GM19397 (cell line): Measurements from ENCODE around the gene TMEM74B.

Source experiments
- ATAC-seq: cut with Tn5 transposase; IDR thresholded peaks from one replicate; pipeline ENCODE4 v1.9.1; 2021; ENCODE audit warnings: mild to moderate bottlenecking, moderate library complexity; ENCODE audit not compliant: unreplicated experiment

Gene TMEM74B

DNA sequence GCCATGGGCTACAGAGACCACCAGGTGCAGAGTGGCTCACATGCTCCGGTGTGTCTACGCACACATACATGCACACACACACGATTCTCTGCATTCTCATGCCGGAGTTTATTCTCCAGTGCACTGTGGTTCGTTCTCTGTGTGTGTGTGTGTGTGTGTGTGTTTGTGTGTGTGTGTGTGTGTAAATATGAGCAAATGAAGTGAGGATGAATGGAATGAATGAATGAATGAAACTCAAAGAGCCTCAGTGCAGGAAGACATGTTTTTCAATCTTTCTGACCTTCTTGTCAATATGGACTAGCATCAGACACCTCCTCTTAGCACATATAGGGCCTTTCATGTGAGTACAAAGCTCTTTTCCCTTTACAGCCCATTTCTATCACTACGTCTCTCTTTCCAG lies 1.6 kb downstream of the TMEM74B start:
- no peak for ATAC-seq

DNA sequence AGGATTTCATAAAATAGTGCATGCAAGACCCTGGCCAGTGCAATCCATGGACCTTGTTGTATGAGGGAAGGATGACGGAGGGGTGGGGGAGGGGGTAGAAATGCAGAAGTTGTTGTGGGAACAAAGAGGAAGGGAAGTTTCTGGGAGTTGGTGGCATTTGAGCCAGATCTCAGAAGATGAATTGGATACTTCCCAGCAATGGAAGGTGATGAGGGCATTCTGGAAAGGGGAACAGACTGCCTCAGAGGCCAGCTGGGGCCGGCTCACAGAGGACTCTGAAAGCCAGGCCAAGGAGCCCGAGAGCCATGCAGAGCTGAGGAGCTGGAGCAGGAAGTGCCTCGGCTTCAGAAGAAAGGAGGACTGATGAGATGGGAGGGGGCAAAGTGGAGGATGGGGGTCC lies 2.7 kb downstream of the TMEM74B start:
- ATAC-seq: no peak

DNA sequence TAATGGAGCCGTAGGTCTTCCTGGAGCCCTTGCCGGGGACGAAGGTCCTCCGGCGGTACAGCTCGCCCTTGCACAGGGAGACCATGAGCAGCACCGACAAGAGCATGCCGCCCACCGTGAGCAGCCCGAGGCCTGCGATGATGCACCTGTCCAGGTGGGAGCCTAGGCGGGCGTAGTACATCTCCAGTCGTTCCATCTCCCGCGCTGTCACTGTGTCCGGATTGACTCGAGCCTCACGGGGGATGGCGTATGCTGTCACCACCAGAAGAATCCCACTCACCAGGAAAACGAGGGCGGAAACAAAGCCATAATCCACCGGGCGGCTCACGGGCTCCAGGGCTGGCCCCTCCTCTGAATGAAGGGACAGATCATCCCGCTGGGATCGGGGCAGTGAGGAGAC lies 3.8 kb downstream of the TMEM74B start:
- ATAC-seq: no peak

DNA sequence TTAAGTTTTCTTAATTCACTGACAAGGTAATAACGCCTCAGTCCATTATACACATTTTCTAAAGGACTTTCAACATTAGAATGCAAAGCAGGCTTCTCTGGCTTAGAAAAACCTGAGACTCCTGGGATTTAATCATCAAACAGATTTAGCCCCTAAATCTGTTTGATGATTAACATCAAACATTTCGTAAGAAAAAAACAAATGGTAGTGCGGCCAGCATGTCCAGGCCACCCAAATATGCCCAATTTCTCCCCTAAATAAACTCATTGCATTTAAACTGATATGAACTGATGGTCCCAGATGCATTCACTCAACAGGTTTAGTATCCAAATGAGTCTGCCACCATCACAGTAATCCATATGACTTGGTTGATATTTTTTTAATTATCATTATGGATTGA lies 6.2 kb downstream of the TMEM74B start:
- no peak for ATAC-seq

DNA sequence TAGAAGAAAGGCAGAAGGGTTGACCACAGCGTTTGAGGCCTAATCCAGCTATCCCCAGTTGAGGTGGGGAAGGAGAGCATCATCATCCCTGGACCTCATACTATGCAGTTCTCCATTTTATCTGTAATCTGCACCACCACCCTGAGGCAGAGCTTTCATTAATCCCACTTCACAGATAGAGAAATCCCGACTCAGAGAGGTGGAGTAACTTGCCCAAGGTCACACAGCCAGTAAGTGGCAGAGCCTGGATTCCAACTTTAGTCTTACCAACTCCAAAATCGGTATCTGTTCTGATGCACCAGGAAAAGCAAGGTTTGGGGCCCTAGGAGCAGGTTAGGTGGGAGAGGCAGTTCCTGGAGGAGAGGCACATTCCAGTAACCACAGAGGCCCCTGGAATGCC lies 6.7 kb downstream of the TMEM74B start:
- ATAC-seq: no peak

DNA sequence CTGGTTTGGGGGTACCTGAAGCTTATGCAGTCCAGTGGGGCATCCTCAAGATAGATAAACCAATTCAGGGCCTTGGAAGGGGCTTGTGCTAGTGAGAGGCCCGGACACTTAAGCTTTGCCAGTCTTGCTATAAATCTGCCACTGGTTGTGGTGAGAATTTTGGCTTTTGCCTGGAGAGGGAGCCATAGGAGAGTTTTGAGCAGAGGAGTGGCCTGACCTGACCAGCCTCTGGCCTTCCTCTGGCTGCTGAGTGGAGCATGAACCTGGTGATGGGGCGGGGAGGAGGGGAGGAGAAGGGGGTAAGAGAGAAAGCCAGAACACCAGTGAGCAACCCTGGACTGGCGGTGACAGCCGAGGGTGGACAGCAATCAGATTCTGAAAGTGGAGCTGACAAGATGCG lies 7.1 kb downstream of the TMEM74B start:
- no peak for ATAC-seq

DNA sequence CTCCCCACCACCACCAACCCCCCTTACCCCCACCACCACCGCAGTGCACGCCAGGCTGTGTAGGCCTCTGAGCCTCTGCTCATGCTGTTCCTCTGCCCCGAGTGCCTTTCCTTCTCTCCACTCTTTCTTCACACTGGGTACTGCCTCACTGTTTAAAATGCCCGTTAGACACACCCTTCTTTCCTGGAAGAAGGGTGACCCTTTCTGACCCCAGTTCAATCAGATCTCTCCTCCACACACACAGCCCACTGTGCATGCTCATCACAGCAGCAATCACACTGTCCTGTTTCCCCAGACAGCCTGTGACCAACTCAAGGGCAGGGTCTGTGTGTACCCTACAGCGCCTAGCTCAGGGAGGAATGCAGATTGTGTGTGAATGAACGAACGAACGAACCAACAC lies 10.0 kb downstream of the TMEM74B start:
- ATAC-seq: no peak

DNA sequence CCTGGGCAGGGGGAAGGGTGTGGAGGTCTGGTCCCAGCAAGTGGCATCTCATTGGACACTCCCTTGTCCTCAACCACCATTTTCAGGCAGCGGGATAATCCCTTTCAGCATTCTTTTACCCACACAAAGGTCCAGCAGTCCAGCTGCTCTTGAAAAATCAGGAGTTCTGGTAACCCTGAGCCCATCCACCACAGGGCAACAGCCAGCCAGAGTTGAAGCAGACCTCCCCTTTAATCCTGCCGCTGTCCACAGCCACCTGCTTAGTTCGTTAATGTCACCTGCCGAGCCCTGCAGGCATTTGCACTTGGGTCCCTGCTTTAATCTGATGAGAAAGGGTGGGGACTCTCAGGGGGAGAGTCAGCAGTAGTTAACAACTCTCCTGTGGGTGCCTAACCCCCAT lies 11.1 kb downstream of the TMEM74B start:
- ATAC-seq: no peak

DNA sequence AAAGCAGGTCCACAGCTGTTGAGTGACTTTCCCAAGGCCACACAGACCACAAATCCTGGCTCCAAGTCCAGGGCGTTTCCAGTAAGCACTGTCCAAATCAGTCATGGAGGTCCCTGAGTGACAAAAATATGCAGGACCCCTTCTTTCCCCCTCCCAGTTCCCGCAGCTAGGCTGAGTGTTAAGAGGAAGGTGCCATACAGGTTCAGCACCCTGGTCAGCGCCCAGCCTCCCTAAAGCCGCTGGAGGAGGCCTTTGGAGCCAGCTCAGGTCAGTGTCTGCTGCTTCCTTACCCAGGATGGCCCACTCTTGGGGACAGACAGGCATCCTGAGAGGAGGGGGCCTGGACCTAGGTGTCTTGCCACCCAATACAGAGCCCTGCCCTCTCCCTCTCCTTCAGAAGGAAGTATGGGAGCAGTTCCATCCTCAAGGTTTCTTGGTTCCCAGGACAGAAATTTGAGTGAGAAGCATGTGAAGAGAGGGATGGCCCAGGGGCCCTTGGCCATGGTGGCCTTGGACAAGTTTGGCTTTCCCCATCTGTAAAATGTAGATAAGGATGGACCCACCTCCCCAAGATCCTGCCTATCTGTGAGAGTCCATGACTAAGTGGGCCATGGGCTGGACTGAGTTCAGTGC lies 13.2 kb downstream of the TMEM74B start:
- no peak for ATAC-seq

DNA sequence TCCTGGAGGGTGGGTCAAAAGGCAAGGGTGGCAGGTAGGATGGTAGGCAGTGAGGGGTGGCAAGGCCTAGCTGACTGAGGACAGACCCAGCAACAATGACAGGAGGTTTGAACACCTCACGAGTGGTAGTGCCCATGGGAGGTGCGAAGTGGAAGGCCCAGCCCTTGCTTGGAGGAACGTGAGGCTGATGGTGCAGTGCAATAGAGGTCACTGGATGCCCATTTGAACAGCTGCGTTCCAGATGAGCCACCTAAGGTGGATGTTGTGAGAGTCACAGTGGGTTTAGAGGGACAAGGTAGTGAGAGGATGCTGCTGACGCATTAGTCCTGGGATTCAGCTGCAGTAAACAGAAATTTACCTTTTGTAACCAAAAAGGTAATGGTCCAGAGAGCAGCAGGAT lies 15.6 kb downstream of the TMEM74B start:
- no peak for ATAC-seq

DNA sequence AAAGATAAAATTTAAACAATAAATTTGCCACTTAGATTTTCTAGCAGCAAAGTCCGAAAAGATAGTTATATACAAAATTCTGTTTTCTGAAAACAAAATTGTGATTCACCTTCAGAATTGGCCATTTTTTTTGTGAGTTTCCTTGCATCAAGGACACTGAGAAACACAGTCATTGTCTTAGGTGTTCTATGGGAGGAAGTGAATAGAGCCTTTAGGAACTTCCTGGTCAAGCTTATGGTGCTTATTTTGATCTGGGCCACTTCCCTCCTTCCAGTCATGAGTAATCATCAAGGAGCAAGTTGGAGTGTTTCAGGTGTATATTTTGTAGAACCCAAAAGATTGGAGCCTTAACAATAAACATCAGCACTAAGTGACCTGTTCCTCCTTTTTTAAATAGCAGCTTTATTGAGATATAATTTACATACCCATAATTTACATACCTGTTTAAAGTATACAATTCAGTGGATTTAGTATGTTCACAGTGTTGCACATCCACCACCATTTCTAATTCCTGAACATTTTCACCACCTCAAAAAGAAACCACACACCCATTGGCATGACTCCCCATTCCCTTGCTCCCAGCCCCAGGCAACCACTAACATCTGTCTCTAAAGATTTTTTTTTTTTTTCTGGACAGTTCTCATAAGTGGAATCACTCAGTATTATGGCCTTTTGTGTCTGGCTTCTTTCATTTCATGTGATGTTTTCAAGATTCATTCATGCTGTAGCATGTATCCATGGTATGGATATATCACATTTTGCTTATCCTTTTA lies 17.6 kb downstream of the TMEM74B start:
- no peak for ATAC-seq

DNA sequence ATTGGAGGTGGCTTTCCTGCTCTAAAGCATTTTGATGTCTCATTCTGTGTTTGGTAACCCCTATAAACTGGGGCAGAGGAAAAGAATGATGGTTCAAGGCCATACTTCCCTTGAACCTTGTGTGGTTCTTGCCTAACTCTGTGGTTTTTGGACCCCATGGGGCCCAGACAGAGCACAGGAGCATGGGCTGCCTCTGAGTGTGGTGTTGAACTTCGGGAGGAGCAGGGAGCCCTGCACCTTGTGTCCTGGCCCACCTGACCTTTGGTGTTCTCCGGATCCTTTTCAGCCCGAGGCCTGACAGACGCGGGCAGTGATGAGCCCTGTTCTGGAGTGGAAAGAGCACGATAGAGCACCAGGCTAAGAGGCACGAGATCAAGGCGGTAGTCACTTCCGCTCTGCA lies 18.8 kb downstream of the TMEM74B start:
- no peak for ATAC-seq

DNA sequence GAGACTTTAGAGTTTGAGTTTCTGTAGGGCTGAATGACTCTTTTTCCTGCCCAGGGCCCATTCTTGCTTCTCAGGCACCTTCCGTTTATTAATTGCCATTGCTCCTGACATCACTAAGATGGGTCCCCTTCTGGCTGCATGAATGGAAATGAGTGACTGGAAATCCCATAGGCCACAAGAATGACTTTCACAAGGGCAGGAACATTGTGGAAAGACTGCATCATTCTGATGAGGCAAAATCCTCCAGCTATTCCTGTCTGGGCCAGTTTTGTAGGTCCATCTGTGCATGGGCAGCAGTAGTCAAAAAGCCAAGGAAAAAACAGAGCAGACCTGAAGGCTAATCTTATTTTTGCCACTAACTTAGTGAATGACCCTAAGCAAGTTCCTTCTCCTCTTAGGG lies 19.3 kb downstream of the TMEM74B start:
- ATAC-seq: no peak

DNA sequence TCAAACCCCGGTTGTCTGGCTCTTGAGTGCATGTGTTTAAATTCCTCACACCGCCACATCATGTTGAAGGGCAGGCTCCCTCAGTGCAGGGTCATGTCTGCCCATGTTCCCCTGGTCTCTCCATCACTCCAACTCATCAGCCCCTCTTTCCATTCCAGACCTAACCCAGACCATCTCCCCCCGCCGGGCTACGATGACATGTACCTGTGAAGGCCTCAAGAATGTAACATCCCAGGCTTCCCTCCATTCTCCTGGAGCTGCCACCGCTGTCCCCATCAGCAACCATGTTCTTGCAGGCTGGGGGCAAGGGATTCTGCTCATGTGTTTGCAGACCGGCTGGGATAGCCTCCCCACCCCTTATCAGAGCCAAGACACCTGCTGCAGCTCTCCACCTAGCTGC lies 19.9 kb downstream of the TMEM74B start:
- ATAC-seq: no peak

DNA sequence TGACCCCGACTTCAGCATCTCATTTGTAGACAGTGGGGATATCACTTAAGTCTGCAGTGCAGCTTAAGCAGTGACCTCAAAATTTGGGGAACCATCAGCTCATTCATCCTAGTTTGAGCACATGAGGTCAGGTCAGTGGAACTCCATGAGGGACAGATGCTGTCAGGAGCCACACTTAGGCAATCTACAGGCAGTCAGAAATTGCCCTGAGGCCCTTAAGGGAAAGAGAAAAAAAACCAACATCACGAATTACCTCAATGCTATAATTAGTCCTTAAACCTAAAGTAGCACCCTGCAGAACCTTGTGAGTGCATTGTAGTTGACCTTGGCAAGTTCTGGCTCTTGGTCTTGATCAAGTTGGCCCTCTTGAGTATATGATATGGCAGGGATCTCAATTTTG lies 21.1 kb downstream of the TMEM74B start:
- ATAC-seq: no peak

DNA sequence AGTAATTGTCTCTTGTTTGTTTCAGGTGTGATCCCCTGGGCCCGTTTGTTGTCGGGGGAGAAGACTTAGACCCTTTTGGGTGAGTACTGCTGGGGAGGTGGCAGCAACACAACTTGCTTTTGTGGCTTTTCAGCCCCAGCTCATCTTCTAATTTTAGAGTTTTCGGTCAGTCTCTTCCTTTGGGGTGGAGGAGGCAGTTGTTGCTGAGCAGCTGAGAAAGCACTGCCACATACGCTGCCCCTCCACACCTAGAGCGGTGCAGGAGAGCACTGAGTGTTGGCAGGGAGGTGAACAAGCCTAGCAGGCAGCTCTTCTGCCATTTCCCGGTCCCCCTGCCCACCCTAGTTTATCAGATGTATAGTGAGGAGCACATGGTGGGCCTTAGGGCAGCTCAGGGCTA lies 21.7 kb downstream of the TMEM74B start:
- ATAC-seq: no peak

DNA sequence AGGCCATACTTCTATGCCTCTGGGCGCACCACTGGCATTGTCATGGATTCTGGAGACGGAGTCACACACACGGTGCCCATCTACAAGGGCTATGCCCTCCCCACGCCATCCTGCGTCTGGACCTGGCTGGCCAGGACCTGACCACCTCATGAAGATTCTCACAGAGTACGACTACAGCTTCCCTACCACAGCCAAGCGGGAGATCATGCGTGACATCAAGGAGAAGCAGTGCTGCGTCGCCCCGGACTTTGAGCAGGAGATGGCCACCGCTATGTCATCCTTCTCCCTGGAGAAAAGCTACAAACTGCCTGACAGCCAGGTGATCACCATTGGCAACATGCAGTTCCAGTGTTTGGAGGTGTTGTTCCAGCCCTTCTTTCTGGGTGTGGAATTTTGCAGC lies 23.8 kb downstream of the TMEM74B start:
- ATAC-seq: no peak

DNA sequence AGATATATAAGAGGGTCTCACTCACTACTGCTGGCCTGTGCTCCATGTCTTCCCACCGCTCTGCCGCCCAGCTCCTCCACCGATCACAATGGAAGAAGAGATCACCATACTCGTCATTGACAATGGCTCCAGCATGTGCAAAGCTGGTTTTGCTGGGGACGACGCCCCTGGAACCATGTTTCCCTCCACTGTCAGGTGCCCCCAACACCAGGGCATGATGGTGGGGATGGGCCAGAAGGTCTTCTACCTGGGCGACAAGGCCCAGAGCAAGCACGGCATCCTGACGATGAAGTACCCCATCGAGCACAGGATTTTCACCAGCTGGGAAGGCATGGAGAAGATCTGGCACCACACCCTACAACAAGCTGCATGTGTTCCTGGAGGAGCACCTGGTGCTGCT lies 24.3 kb downstream of the TMEM74B start:
- ATAC-seq: no peak

DNA sequence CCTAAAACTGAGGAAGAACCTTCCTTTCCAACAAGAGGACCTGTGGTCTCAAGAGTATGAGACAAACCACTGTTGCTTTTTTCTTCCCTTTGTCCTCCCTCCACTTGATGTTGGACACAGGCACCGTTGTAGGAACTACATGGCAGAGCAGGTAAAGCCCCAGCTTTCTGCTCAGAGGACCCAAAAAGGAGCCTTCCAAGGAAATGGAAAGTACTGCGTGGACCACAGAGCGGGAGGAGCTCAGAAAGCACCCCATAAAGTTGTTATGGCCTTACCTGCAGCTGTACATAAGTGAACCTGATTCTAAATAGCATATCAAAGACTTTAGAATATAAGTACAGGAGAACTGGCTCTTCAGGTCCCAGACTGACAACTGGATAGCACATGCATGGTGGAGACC lies 29.4 kb downstream of the TMEM74B start:
- ATAC-seq: no peak

DNA sequence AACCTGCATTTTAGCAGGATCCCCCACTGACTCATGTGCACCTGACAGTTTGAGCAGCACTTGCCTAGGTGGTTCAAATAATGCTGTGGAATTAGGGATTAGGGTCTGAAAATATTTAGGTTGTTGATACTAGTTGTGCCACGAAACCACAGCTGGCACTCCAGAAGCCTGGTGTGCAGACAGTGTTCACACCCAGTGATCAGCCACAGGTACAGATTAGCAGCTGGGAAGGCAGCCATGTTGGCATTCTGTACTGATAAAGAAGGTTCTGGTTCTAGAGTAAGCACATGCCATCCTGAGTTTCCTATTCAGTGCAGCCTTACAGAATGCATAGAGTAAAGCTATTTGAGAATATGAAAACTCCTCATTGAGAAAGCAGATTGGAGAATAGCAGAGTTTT lies 30.1 kb downstream of the TMEM74B start:
- no peak for ATAC-seq

DNA sequence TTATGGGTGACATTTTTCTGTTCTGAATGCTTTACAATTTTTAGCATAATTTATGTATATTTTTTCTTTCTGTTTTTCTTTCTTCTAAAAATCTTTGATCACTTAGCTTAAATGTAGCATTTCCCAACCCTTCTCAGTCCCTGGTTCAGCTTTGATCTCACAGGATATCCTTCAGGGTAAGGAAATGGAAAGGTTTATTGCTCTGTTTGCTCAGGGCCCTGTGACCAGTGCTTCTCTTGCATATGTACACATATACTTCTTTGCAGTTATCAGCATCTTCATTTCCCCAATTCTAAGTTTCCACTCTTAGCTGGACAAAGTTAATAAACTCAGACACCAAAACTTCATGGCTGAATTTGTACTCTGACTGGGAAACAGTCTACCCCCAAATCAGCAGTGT lies 30.6 kb downstream of the TMEM74B start:
- ATAC-seq: no peak

DNA sequence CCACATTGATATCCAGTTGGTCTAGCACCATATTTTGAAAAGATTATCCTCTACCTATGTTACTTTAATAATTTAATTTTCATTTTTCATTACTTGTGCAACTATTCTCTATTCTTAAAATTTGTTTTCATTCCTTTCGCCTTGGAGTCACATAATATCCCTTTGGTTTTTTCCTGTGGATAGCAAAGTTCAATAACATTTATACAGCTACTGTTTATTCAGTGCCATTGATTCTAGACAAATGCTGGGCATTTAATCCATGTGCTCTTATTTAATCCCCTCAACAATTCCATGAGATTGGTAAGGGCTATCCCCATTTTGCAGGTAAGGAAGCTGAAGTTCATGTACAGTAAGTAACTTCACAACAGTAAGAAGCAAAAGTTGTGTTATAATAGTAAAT lies 33.8 kb downstream of the TMEM74B start:
- no peak for ATAC-seq

DNA sequence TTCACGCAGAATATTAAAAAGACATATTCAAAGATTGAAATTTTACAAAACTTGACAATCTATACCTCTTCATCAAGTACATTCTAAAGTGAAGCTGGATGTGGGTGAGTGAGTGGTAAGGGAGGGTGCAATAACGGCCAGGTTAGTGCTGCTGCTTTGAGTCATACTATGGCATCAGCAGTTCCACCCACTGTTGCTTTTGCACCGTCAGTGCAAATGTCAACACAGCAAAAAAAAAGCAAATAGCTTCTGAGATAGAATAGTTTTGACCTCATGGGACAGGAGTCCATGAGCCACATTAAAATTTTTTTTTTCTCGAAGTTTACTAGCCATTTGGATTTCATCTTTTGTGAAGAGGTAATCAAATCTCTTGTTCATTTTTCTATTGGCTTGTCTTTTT lies 34.6 kb downstream of the TMEM74B start:
- ATAC-seq: no peak
